Heart right ventricle (tissue), 16 donors: ENCODE measurements around the gene RCBTB2. TPM values are rescaled to one million over a fixed set of nuclear protein-coding genes. Genes with fewer than 3 reads are reported as not detected.
A peak's percentile ranks its signal among the peaks of the same experiment; 100 is the strongest.

Experiments used
- ATAC-seq, 8 donors: fragments of 200-7000 bp; cut with Tn5 transposase; one replicate each; pipeline ENCODE4 v1.9.1; 2020; ENCODE audit warnings: mild to moderate bottlenecking in 8 of 8, moderate library complexity in 8 of 8, moderate number of reproducible peaks in 1 of 8
- DNase-seq, 2 donors: peaks; one replicate each; pipeline ENCODE4 v3.0.0-alpha.2; 2020
- H3K27ac ChIP-seq, 10 donors: fragments of 200-600 bp; sonication (generic) in 2 of 10; one replicate each; pipeline versions ENCODE4 v1.5.0 to v1.8.0; 2020 to 2022; ENCODE audit warnings: mild to moderate bottlenecking in 3 of 10
- H3K27me3 ChIP-seq, 7 donors: fragments of 200-600 bp; one replicate each; pipeline ENCODE4 v1.8.0; 2021 to 2022; ENCODE audit warnings: mild to moderate bottlenecking in 2 of 7
- H3K36me3 ChIP-seq, 9 donors: fragments of 200-600 bp; sonication (generic) in 1 of 9; one replicate each; pipeline versions ENCODE4 v1.5.0 to v1.8.0; 2020 to 2022; ENCODE audit warnings: mild to moderate bottlenecking in 2 of 9
- H3K4me1 ChIP-seq, 9 donors: fragments of 200-600 bp; sonication (generic) in 1 of 9; one replicate each; pipeline versions ENCODE4 v1.5.0 to v1.8.0; 2020 to 2022; ENCODE audit warnings: mild to moderate bottlenecking in 4 of 9
- H3K4me3 ChIP-seq, 10 donors: fragments of 200-600 bp; sonication (generic) in 2 of 10; one replicate each; pipeline versions ENCODE4 v1.5.0 to v1.8.0; 2020 to 2022; ENCODE audit warnings: mild to moderate bottlenecking in 7 of 10, moderate library complexity in 2 of 10
- H3K9me3 ChIP-seq, 11 donors: fragments of 200-600 bp in 10 of 11; sonication (generic) in 2 of 11; one replicate each; pipeline versions ENCODE4 v1.5.0 to v1.8.0; 2013 to 2022; ENCODE audit warnings: mild to moderate bottlenecking in 2 of 11, control low read depth in 1 of 11, moderate library complexity in 1 of 11
- CTCF ChIP-seq, 9 donors: fragments of 200-600 bp; sonication (generic) in 2 of 9; IDR thresholded peaks; one replicate each; pipeline versions ENCODE4 v1.5.0 to v1.8.0; 2021 to 2022; ENCODE audit warnings: antibody characterized with exemption in 9 of 9, mild to moderate bottlenecking in 5 of 9, moderate library complexity in 1 of 9
- WGBS, 2 donors: extraction: QIAGEN DNeasy Blood & Tissue Kit; methylation state at CpG; one replicate each; pipeline ENCODE4 v1.1.7; 2013; ENCODE audit warnings: inconsistent platforms in 1 of 2; 5-methylcytosine and 5-hydroxymethylcytosine counted together
- intact Hi-C, 10 donors: fragments of 100-400 bp; cut with DNase I; formaldehyde crosslinking; loops; one replicate each; pipeline versions ENCODE4 v1.11.1 to v1.14.2; 2022
- polyA plus RNA-seq, 2 donors: library from polyadenylated mRNA; stranded (reverse); fragments of 200-250 nt; gene quantifications; one replicate each; pipeline ENCODE4 v1.2.3, GENCODE V29; 2013
- total RNA-seq, 10 donors: library from RNA; stranded (reverse); fragmentation: NEBNext Ultra II Directional in 3 of 10; extraction: Animal tissue kit (Norgen Biotek cat#: 25700) in 3 of 10; gene quantifications; one replicate each; pipeline versions ENCODE4 v1.2.1 to v1.2.4, GENCODE V29; 2021 to 2023
- donor health status: Arrhythmogenic right ventricular cardiomyopathy.
- donor health status: ischemic (EF 13 %, LVEDD 7.1; RV severe dilation, severe dysfunction).
- donor health status: healthy with polysubstance abuse.
- donor health status: DM: no; HTN: yes; CAD: no.
- donor health status: DM: no; HTN: no; CAD: no.
- donor health status: ischemic (EF 25% LVEDD 6.9; RV normal size, moderate dysfunction).
- donor health status: ischemic (EF 25% LVEDD 5.7; RV mildly dilated, moderate dysfunction).
- donor health status: healthy.
- donor health status: DM: yes; HTN: yes; CAD: no.
- donor health status: Ischemic cardiomyopathy.
- donor health status: ischemic (EF 35%, LVEDD 5.7; RV mildly dilated, moderate dysfunction).
- donor health status: nonischemic (EF 11% LVEDD 7.7; RV severe dilation, severe dysfunction).
- donor health status: DM: yes; HTN: yes; CAD: no.
- donor health status: PGD.
- donor health status: ischemic (EF 29% LVEDD 5.4; RV normal size, mild dysfunction).
- donor health status: nonischemic (EF 23%, LVEDD 6.1; RV moderate dilation, normal function).

The RCBTB2 gene
- total and polyA plus RNA-seq, 12 donors = 4.9 to 22.9 (median 12.2) TPM

DNA sequence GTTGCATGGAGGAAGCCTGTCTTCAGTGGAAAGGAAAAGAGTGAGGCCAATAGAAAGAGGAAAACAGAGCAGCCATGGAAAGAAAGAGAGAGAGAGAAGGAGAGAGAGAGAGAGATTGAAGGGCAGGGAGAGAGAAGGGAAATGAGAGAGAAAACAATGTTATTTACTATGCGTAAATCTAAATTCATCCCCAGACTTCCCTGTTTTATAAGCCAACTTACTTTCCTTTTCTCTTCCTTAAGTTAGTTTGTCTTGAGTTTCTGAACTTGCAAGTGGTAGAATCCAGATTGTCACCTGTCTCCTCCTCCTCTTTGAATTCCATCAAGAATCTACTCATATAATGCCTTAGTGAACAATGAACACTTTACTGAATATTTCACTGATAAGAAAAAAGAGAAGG lies 16.8 kb upstream of the RCBTB2 start:
- Histone ChIP-seq H3K27me3 (no peaks in the 10 kb centered on the region), H3K27ac (peak overlapping the region in 2 of 10 donors; percentile 6 to 45), H3K9me3 (peaks cover 0 to 32% (median 14%) of the 10 kb centered on the region in 11 donors), H3K36me3 (no peaks in the 10 kb centered on the region), H3K4me1 (peaks cover 0 to 5% (median 0%) of the 10 kb centered on the region in 9 donors), H3K4me3 (no peak overlapping the region)
- intact Hi-C loops = no loop called here
- ATAC-seq = no peak
- 94 to 95% methylated on average over 1 of the region's 1 CpG for WGBS, 2 donors
- DNase-seq = no peak
- no peak for TF ChIP-seq CTCF (IDR thresholded peaks at IDR 0.05)

DNA sequence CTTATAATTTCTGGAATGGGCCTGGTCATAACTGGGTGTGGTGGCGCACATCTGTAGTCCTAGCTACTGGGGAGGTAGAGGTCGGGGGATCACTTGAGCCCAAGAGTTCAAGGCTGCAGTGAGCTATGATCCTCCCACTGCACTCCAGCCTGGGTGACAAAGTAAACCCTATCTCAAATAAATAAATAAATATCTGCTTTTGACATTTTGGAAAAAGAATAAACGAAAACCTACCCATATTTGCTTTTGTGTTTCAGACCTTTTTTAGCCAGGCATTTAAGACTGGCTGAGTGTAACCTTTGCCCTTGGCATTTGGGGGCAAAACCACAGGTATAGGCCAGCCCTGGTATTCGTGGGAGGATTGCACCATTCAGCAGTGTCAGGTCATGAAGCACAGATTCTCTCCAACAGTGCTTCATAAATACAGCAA lies 14.8 kb upstream of the RCBTB2 start:
- Histone ChIP-seq H3K27me3 (no peaks in the 10 kb centered on the region), H3K4me1 (peaks cover 5 to 19% (median 12%) of the 10 kb centered on the region in 9 donors), H3K9me3 (peaks cover 0 to 28% (median 14%) of the 10 kb centered on the region in 11 donors), H3K36me3 (no peaks in the 10 kb centered on the region), H3K4me3 (no peak overlapping the region), H3K27ac (no peak overlapping the region)
- ATAC-seq (no peak), DNase-seq (no peak)
- 89 to 97% methylated on average over 4 of the region's 4 CpGs for WGBS, 2 donors
- no peak for TF ChIP-seq CTCF (IDR thresholded peaks at IDR 0.05)
- intact Hi-C loops = no loop called here

- Histone ChIP-seq H3K9me3 (peaks cover 0 to 7% (median 0%) of the 10 kb centered on the region in 11 donors), H3K4me3 (no peak overlapping the region), H3K4me1 (peaks cover 14 to 30% (median 22%) of the 10 kb centered on the region in 9 donors), H3K27ac (no peak overlapping the region), H3K36me3 (no peaks in the 10 kb centered on the region), H3K27me3 (no peaks in the 10 kb centered on the region)
- intact Hi-C loops = loop anchor here in 1 of 10 donors (1.0 kb wide), 1 partner anchor 9 kb away; no protein-coding TSS in a partner anchor
- WGBS, 2 donors = 87 to 90% methylated on average over 3 of the region's 3 CpGs
- ATAC-seq = no peak
- no peak for TF ChIP-seq CTCF (IDR thresholded peaks at IDR 0.05)
- no peak for DNase-seq
These were observed 12.7 kb upstream of the RCBTB2 start for GRCh38 chr13:48545608-48546007.

- intact Hi-C loops = no loop called here
- ATAC-seq = peak; percentile 82 to 93 (median 90)
- WGBS, 2 donors = 4 to 6% methylated on average over 11 of the region's 11 CpGs
These were observed 9.9 kb upstream of the RCBTB2 start for GRCh38 chr13:48542581-48543341.

More at GRCh38 chr13:48542581-48543341, 9.9 kb upstream of the RCBTB2 start:
- Histone ChIP-seq H3K36me3 (no peaks in the 10 kb centered on the region), H3K4me3 (peak overlapping the region in 6 of 10 donors; percentile 12 to 34 (median 24)), H3K4me1 (peaks cover 14 to 26% (median 22%) of the 10 kb centered on the region in 9 donors), H3K27me3 (no peaks in the 10 kb centered on the region), H3K9me3 (no peaks in the 10 kb centered on the region), H3K27ac (peak overlapping the region; percentile 65 to 86 (median 81))
- TF ChIP-seq CTCF (IDR thresholded peaks at IDR 0.05) = peak in 6 of 9 donors; percentile 17 to 42 (median 28)
- DNase-seq = peak; percentile 47 to 70
